Stimulated activated CD4-positive, alpha-beta T cell treated with anti-CD3 and anti-CD28 coated beads, Interleukin-1b, Interleukin-23, amount 100 ng/mL, for 4 hours (primary cell): ENCODE results near the gene IFT74.
"Not testable (repeated sequence)": the region's sequence is repeated elsewhere in the genome, so short reads cannot be mapped to it uniquely, and the experiment has no call there.

ENCODE experiments used
- DNase-seq, 2 donors: peaks; one replicate each; pipeline ENCODE4 v3.0.0-alpha.2; 2020; ENCODE audit warnings: low read depth in 2 of 2

IFT74 gene

DNA sequence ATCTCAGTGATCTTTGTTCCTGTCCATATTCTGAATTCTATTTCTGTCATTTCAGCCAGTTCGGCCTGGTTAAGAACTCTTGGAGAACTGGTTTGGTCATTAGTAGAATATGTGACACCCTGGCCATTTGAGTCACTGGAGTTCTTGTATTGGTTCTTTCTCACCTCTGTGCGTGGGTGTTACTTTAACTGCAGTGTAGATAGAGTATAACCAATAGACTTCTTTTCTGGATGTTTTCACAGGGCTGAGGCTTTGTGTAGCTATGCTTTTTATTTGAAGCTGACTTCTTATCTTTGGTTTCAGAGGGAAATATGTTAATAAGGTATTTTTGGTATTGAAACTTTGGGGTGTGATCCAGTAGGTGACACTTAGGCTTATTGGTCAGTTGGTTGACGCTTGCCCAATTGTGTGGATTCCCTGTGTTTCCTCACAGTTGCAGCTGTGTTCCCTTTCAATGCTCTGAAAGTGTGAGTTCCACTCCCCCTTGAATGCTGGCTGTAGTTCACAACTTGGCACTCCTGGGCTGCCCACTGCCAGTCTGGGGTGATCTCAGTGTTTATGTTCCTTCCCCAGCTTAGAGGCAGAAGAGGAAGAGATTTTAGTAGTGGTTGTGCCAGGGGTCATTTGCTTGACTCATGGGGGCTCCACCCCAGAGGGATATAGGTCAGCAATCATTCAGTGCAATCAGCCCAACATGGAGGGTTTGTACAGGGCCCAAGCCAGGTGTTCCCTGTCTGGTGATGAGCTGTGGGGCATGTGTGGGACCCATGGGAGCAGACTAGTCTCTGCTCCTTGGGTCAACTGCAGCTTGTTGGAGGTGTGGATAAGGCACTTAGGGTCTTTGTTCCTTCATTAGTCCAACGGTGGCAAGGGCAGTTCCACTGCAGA, 117.9 kb downstream of the IFT74 start:
- DNase-seq: no peak

- DNase-seq: no peak
Observed at GRCh38 chr9:27078685-27079084, 122.5 kb downstream of the IFT74 start.

DNA sequence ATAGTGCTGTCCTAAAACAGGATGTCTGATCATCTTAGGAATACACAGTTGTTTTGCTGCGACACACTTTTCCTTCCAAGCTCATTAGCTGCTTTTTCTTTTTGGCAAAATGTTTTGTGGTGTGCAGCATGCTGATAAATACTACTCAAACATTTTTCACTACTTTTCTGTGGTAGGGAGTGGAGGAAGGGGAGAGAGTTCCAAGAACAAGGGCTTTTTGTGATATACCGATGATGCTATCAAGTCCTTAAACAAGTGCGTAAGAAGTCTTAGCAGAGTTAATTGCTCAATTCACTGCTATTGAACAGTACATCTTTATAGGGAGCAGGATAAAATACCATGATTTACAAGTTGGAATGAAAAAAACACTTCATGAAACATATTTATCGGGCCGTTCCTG, 129.2 kb downstream of the IFT74 start:
- no peak for DNase-seq

DNA sequence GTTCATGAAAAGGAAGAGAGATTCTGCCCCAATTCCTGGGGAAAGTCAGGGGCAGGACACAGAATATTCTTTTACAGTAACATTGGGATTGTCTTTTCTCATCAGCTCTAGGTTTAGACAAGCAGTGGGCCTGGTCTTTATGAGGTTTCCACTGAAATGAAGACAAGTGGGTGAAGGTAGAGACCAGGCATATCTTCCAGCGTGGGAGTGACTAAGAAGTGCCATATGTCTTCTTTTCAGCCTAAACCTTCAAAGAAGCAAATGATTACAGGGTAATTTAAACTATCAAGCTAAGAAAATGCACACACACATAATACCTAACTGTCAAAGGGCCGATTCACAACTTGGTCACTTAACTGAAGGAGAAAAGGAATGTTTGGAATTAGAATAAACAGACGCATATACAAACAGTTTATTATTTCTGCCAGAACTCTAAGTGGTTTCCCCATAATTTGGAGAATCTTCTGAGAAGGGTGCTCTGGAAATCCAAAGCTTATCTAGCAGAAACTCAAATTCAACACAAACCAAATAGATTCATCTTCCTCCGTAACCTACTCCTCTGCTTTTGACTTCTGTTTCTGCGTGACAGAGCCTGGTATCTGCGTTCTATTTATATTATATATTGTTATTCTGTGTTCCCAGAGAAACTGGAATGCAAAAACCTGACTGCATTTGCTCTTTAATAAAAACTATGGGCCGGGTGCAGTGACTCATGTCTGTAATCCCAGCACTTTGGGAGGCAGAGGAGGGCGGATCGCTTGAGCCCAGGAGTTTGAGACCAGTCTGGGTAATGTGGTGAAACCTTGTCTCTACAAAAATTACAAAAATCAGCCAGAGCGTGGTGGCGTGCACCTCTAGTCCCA, 130.8 kb downstream of the IFT74 start:
- DNase-seq: no peak

GRCh38 chr9:27088981-27089380, 132.8 kb downstream of the IFT74 start:
- DNase-seq: no peak

DNA sequence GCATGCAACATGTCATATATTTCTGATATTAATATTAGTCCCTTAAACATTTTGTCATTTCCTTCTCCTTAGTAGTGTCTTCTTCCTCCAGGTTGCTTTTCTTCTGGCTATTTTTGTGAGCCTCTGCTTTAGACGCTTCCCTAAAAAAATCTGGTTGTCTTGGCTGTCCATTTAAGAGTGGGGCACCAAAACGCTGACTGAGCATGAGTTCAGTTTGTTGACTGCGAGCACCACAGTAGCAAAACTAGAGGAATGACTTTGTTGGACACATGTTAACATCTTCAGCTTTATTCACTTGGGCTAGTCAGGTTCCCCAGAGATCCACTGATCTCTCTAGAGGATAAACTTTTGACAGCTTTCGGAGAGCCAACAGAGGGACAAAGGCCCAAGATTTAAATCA, 133.5 kb downstream of the IFT74 start:
- DNase-seq: no peak

- DNase-seq: no peak
Observed at GRCh38 chr9:27090231-27090630, 134.0 kb downstream of the IFT74 start.

GRCh38 chr9:27090711-27091110, 134.5 kb downstream of the IFT74 start:
- DNase-seq: no peak

DNA sequence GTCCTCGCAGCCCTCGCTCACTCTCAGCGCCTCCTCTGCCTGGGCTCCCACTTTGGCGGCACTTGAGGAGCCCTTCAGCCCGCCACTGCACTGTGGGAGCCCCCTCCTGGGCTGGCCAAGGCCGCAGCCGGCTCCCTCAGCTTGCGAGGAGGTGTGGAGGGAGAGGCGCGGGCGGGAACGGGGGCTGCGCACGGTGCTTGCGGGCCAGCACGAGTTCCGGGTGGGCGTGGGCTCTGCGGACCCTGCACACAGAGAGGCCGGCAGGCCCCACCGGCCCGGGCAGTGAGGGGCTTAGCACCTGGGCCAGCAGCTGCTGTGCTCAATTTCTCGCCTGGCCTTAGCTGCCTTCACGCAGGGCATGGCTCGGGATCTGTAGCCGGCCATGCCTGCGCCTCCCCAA, 136.3 kb downstream of the IFT74 start:
- DNase-seq: not testable (repeated sequence)

- not testable (repeated sequence) for DNase-seq
Observed at GRCh38 chr9:27093384-27094067, 137.3 kb downstream of the IFT74 start.

DNA sequence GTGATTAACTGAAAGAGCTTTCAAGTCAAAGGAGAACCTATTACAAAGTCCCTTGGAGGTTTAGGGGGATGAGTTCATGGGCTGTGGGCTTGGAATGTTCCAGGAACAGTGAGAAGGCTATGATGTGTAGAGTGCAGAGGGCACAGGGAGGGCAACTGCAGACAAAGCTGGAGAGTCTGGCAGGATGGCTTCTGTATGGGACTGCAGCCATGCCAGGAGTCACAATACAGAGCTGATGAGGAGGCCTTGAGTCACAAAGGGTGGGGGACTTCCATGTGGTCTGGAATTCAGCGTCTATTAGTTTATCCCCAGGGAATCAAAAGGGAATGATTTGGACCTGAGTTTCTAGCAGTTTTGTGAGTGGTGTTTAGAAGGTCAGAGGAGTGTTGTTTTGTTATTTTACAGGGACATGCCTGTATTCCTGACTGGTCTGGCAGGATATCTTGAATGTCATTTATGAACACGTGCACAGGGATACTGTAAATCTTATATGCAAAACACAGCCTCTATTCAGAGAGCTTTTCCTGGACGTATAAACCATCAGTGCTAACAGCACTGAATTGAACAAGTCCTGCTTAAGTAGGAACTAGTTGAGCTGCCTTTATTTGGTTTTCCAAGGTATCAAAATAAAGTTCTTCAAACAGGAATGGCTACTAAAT, 138.6 kb downstream of the IFT74 start:
- no peak for DNase-seq

GRCh38 chr9:27107241-27107640, 151.0 kb downstream of the IFT74 start:
- DNase-seq: no peak

DNA sequence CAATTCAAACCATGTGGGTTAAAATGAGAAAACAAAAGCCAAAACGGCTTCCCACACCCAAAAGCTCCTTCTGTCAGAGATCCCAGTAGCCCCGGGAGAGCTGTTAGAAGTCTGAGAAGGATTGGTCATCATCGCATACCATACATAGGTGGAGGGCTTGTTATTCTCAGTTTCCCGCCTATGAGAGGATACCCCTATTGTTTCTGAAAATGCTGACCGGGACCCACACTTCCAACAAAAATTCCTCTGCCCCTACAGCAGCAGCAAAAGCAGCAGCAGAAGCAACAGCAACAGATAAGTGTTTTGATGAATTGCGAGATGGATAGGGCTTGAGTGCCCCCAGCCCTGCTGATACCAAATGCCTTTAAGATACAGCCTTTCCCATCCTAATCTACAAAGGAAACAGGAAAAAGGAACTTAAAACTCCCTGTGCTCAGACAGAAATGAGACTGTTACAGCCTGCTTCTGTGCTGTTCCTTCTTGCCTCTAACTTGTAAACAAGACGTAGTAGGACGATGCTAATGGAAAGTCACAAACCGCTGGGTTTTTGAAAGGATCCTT, 152.8 kb downstream of the IFT74 start, which contains the start of gene TEK:
TEK (plus strand) TSS at position 245 of the 561 bp plus-strand sequence. CDS start 366 bp downstream, outside the sequence.
- DNase-seq: no peak

DNA sequence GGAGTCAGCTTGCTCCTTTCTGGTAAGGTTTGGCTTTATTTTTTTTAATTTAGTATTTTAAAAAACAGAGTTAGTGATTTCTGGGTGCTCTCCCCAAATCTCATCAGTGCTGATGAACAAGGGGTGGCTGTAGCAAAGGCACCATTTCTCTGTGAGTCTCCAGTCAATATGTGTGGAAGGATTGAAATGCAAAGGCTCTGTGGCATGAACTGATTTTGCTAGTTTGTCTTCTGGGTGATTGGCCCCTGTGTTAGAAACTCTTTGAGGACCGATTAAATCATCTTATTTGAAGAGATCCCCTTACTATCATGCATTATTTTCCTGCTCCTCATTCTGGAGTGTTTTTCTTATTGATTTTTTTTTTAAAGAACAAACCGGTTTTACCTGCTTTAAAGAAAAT, 153.4 kb downstream of the IFT74 start:
- no peak for DNase-seq

DNA sequence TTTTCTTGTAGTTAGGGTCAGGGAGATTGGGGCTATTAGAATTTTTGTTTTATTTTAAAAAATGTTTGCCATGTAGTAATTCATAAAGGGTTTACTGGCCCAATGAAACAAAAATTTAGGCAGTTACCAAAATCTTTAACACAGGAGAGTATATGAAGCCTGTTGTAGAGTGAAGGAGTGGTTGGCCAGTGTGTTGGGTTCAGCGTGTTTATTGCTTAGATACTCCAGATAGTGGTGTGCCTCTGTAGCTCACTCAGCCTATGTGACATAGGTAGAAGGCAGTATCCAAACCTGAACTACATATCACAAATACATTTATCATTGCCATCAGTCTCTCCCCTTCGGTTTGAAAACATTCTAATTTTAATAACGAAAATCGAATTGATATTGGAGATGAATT, 154.0 kb downstream of the IFT74 start:
- DNase-seq: no peak

GRCh38 chr9:27112235-27112634, 156.0 kb downstream of the IFT74 start:
- no peak for DNase-seq
